ENCODE measurements around the gene GPRASP3. TPM values are rescaled to one million over a fixed set of nuclear protein-coding genes. Genes with fewer than 3 reads are reported as not detected.

GPRASP3 gene
- total and polyA plus RNA-seq, 8 donors: 4.5 to 18.9 (median 17.0) TPM

- no peak for TF ChIP-seq CTCF (IDR thresholded peaks at IDR 0.05)
- Histone ChIP-seq H3K27ac (no peak overlapping the region), H3K4me3 (peak overlapping the region; percentile 38 to 44), H3K9me3 (no peaks in the 10 kb centered on the region), H3K36me3 (no peaks in the 10 kb centered on the region), H3K4me1 (peaks cover 0 to 4% of the 10 kb centered on the region in 2 donors), H3K27me3 (no peaks in the 10 kb centered on the region)
- intact Hi-C loops (cut with DNase I): no loop called here
- no peak for ATAC-seq
- peak in 1 of 4 donors; percentile 32 for DNase-seq
These were observed 24.9 kb downstream of the GPRASP3 start for GRCh38 chrX:102745513-102745856.

GRCh38 chrX:102745857-102746584 lies 25.5 kb downstream of the GPRASP3 start:
- Histone ChIP-seq H3K9me3 (no peaks in the 10 kb centered on the region), H3K27me3 (no peaks in the 10 kb centered on the region), H3K4me3 (peak overlapping the region; percentile 38 to 44), H3K4me1 (peaks cover 0 to 4% of the 10 kb centered on the region in 2 donors), H3K27ac (no peak overlapping the region), H3K36me3 (no peaks in the 10 kb centered on the region)
- intact Hi-C loops (cut with DNase I): no loop called here
- peak; percentile 26 to 91 (median 50) for DNase-seq
- no peak for TF ChIP-seq CTCF (IDR thresholded peaks at IDR 0.05)
- peak; percentile 84 for ATAC-seq

GRCh38 chrX:102765217-102765616 lies 44.7 kb downstream of the GPRASP3 start:
- no peak for TF ChIP-seq CTCF (IDR thresholded peaks at IDR 0.05)
- no peak for ATAC-seq
- Histone ChIP-seq H3K27me3 (no peaks in the 10 kb centered on the region), H3K4me3 (no peak overlapping the region), H3K27ac (no peak overlapping the region), H3K4me1 (peaks cover 0 to 7% of the 10 kb centered on the region in 2 donors), H3K36me3 (no peaks in the 10 kb centered on the region), H3K9me3 (no peaks in the 10 kb centered on the region)
- no peak for DNase-seq
- intact Hi-C loops (cut with DNase I): no loop called here

DNA sequence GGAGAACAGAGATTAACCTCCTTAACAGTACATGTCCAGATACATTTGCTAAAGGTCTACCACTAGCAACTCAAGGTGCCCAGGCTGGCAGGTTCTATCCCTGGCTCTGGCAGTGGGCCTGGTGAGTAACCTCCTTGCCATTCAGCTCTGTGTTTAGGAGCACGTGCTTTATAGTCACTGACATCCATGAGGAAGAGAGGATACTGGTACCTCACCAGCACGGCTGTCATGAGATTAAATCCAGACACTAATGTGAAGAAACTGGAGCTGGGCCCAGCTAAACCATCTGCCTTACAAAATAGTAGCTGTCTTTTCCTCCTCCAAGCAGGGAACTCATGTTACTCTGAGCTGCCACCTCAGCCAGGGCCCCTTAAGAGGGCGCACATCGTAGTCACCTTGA lies 45.3 kb downstream of the GPRASP3 start:
- H3K27me3 ChIP-seq: no peaks in the 10 kb centered on the region
- no peaks in the 10 kb centered on the region for H3K36me3 ChIP-seq
- TF ChIP-seq CTCF (IDR thresholded peaks at IDR 0.05): no peak
- no peak overlapping the region for H3K4me3 ChIP-seq
- ATAC-seq (no peak), DNase-seq (no peak)
- no peaks in the 10 kb centered on the region for H3K9me3 ChIP-seq
- peaks cover 0 to 7% of the 10 kb centered on the region in 2 donors for H3K4me1 ChIP-seq
- H3K27ac ChIP-seq: no peak overlapping the region
- intact Hi-C loops (cut with DNase I): no loop called here

DNA sequence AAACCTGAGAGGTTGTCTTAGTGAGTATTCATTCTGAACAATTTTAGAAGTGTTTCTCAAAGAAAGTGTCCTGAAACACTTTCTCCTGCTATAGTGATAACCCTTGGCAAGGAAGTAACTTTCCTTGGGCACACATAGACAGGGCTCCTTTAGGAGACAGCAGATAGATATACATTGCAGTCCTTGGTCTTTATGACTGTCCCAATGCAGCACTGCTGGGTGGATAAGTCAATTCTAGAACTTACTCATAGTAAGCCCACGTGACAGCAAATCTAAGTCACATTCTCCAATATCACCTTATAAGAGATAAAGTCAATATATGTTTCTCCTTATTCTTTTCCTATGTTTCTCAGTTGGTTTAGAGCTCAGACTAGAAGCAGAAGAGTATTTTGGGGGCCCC lies 46.7 kb downstream of the GPRASP3 start:
- no peaks in the 10 kb centered on the region for H3K27me3 ChIP-seq
- no peak overlapping the region for H3K4me3 ChIP-seq
- DNase-seq (no peak), ATAC-seq (no peak)
- no peaks in the 10 kb centered on the region for H3K9me3 ChIP-seq
- intact Hi-C loops (cut with DNase I): no loop called here
- H3K36me3 ChIP-seq: no peaks in the 10 kb centered on the region
- no peak for TF ChIP-seq CTCF (IDR thresholded peaks at IDR 0.05)
- H3K4me1 ChIP-seq: peaks cover 0 to 7% of the 10 kb centered on the region in 2 donors
- no peak overlapping the region for H3K27ac ChIP-seq

Data from left lung (tissue), 10 donors.